PFSK-1 (cell line): ENCODE data around the gene CACYBP.

Source experiments
- FOXP2 ChIP-seq: optimal IDR thresholded peaks from 2 replicates; pipeline ENCODE3; 2011; ENCODE audit warnings: borderline replicate concordance, control low read depth, inconsistent platforms; ENCODE audit not compliant: insufficient read depth; ENCODE audit errors: extremely low read length, extremely low read depth
- POLR2AphosphoS5 ChIP-seq: IDR thresholded peaks from 2 replicates; pipeline ENCODE4 v1.6.1; 2012; ENCODE audit warnings: low read depth, mild to moderate bottlenecking, control low read depth, low read length, moderate library complexity
- REST ChIP-seq, 2 experiments: IDR thresholded peaks; 2 replicates each; pipeline versions ENCODE4 v1.6.1 to v1.8.0; 2011 to 2012; ENCODE audit warnings: low read depth in 2 of 2, low read length in 2 of 2, control low read depth in 1 of 2, inconsistent platforms in 1 of 2, mild to moderate bottlenecking in 1 of 2, moderate library complexity in 1 of 2; ENCODE audit not compliant: insufficient read depth in 1 of 2
- SIN3A ChIP-seq: IDR thresholded peaks from 2 replicates; pipeline ENCODE4 v1.6.1; 2012; ENCODE audit warnings: mild to moderate bottlenecking, low read length, moderate library complexity, borderline replicate concordance; ENCODE audit not compliant: insufficient read depth
- TAF1 ChIP-seq: IDR thresholded peaks from 2 replicates; pipeline ENCODE4 v1.6.1; 2012; ENCODE audit warnings: low read length, control low read depth, borderline replicate concordance; ENCODE audit not compliant: insufficient read depth

Gene CACYBP

GRCh38 chr1:174991473-174991872, 8.3 kb upstream of the CACYBP start:
- no peak for TF ChIP-seq FOXP2
- TF ChIP-seq TAF1 = no peak
- no peak for TF ChIP-seq SIN3A
- TF ChIP-seq POLR2AphosphoS5 = no peak
- TF ChIP-seq REST (IDR thresholded peaks at IDR 0.05; ENCODE audit: insufficient read depth in 1 of 2, low read depth in 2 of 2, low read length in 2 of 2) = no peak

GRCh38 chr1:174995121-174995520, 4.6 kb upstream of the CACYBP start:
- TF ChIP-seq POLR2AphosphoS5 = no peak
- TF ChIP-seq FOXP2 = no peak

- TF ChIP-seq REST (IDR thresholded peaks at IDR 0.05; ENCODE audit: insufficient read depth in 1 of 2, low read depth in 2 of 2, low read length in 2 of 2) = no peak
- no peak for TF ChIP-seq SIN3A
- no peak for TF ChIP-seq FOXP2
- TF ChIP-seq TAF1 = no peak
- no peak for TF ChIP-seq POLR2AphosphoS5
Measured at GRCh38 chr1:174995916-174996315, 3.8 kb upstream of the CACYBP start.

- TF ChIP-seq FOXP2 (no peak), SIN3A (no peak), TAF1 (no peak)
Measured at GRCh38 chr1:174996476-174996875, 3.3 kb upstream of the CACYBP start.

GRCh38 chr1:174997041-174997440, 2.7 kb upstream of the CACYBP start:
- no peak for TF ChIP-seq POLR2AphosphoS5
- TF ChIP-seq TAF1 = no peak
- no peak for TF ChIP-seq FOXP2
- no peak for TF ChIP-seq SIN3A
- no peak for TF ChIP-seq REST (IDR thresholded peaks at IDR 0.05; ENCODE audit: insufficient read depth in 1 of 2, low read depth in 2 of 2, low read length in 2 of 2)

GRCh38 chr1:174998569-174999215, 1.1 kb upstream of the CACYBP start:
- TF ChIP-seq POLR2AphosphoS5 = no peak
- TF ChIP-seq SIN3A = no peak
- TF ChIP-seq FOXP2 = no peak
- no peak for TF ChIP-seq REST (IDR thresholded peaks at IDR 0.05; ENCODE audit: insufficient read depth in 1 of 2, low read depth in 2 of 2, low read length in 2 of 2)
- TF ChIP-seq TAF1 = no peak
